Right lobe of liver (tissue), 4 donors: Measurements from ENCODE around the gene MTSS2.

Experiments
- CTCF ChIP-seq, 4 donors: fragments of 200-600 bp in 3 of 4; fragments of 450-650 bp in 1 of 4; IDR thresholded peaks; one replicate each; pipeline versions ENCODE4 v1.5.1 to v1.8.0; 2016 to 2022; ENCODE audit warnings: antibody characterized with exemption in 4 of 4, mild to moderate bottlenecking in 2 of 4
- POLR2A ChIP-seq: fragments of 450-650 bp; IDR thresholded peaks from one replicate; pipeline ENCODE4 v1.6.1; 2017; ENCODE audit warnings: antibody characterized with exemption, mild to moderate bottlenecking
- donor health status: DM: no; HTN: no; CAD: no.
- donor health status: DM: no; HTN: no; CAD: no.
- donor health status: DM: no; HTN: yes; CAD: no.

- TF ChIP-seq CTCF (IDR thresholded peaks at IDR 0.05) = no peak
- TF ChIP-seq POLR2A = peak; percentile 51
Observed at GRCh38 chr16:70684146-70685060, 1.4 kb downstream of the MTSS2 start.
